ENCODE results near the gene PLB1.

The PLB1 gene, protein sequence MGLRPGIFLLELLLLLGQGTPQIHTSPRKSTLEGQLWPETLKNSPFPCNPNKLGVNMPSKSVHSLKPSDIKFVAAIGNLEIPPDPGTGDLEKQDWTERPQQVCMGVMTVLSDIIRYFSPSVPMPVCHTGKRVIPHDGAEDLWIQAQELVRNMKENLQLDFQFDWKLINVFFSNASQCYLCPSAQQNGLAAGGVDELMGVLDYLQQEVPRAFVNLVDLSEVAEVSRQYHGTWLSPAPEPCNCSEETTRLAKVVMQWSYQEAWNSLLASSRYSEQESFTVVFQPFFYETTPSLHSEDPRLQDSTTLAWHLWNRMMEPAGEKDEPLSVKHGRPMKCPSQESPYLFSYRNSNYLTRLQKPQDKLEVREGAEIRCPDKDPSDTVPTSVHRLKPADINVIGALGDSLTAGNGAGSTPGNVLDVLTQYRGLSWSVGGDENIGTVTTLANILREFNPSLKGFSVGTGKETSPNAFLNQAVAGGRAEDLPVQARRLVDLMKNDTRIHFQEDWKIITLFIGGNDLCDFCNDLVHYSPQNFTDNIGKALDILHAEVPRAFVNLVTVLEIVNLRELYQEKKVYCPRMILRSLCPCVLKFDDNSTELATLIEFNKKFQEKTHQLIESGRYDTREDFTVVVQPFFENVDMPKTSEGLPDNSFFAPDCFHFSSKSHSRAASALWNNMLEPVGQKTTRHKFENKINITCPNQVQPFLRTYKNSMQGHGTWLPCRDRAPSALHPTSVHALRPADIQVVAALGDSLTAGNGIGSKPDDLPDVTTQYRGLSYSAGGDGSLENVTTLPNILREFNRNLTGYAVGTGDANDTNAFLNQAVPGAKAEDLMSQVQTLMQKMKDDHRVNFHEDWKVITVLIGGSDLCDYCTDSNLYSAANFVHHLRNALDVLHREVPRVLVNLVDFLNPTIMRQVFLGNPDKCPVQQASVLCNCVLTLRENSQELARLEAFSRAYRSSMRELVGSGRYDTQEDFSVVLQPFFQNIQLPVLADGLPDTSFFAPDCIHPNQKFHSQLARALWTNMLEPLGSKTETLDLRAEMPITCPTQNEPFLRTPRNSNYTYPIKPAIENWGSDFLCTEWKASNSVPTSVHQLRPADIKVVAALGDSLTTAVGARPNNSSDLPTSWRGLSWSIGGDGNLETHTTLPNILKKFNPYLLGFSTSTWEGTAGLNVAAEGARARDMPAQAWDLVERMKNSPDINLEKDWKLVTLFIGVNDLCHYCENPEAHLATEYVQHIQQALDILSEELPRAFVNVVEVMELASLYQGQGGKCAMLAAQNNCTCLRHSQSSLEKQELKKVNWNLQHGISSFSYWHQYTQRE (N-terminal part only)

GRCh38 chr2:28495551-28496250 is at the start of gene PLB1:
Gene PLB1, plus strand, starts transcription at chr2:28496060. Its CDS starts 55 bp downstream, at chr2:28496115.
- no peak for DNase-seq

- DNase-seq: no peak
Observed at GRCh38 chr2:28446531-28446930, 49.3 kb upstream of the PLB1 start.

GRCh38 chr2:28447086-28447485 is 48.8 kb upstream of the PLB1 start:
- DNase-seq: no peak

GRCh38 chr2:28447943-28448792 is 47.7 kb upstream of the PLB1 start:
- no peak for DNase-seq

DNA sequence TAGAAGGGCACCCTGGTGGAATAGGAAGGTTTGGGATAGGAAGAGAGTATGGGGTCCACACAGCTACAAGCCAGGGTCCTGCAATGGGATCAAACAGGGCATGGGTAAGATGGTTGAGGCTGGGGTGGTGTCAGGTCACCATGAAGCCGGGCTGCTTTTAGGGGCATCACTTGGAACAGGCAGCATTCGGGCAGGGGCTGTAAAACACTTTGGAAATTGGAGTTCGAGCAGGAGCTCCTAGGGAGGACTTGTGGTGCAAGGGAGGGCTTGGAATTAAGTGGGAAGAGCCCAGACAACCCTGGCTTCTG is 47.1 kb upstream of the PLB1 start:
- DNase-seq: no peak

DNA sequence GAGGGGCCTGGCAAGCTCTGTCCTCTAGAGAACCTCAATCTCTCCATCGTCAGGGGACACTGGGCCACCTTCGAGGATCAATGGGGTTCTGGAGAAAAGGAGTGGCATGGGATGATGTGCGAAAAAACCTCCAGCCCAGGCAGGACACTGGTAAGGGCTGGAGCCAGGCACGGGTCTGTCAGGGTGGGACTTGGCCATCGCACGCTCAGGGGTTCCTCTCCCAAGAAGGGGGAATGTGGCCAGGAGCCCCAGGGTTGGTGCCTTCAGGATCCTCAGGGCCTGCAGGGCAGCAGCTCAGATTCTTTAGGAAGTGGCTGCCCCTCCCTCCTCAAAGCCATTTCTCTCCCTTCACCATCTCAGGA is 46.8 kb upstream of the PLB1 start:
- DNase-seq: no peak

GRCh38 chr2:28449488-28450395 is 46.1 kb upstream of the PLB1 start:
- peak; percentile 88 for DNase-seq

DNA sequence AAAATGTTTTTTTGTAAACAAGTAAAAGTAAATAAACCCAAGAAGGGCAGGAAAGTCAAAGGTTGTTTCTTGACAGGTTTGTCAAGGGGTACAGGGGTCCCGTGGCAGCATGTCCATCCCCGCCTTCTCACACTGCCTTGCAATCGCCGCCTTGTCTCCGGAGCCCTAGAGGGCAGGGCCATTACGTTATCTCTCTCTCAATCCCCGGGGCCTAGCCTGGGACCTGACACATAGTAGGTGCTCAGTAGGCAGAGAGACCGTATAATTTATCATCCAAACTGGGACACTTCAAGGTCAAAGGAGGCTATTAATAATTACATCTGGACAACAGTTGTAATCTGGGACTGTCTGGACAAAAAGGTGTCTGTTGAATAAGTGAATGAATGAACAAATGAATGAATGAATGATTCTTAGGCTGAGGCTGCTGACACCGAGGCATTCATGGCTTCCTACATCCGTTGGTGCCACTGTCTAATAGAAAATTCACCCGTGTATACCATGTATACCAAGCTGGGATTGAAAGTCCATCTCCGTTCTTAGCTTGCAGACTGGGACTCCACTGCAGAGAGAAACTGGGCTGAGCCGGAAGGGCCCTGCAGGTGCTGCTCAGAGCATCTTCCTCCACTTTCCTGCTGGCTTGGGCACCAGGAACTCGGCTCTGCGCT is 44.8 kb upstream of the PLB1 start:
- DNase-seq: no peak

GRCh38 chr2:28451793-28452533 is 43.9 kb upstream of the PLB1 start:
- DNase-seq: no peak

- peak; percentile 81 for DNase-seq
Observed at GRCh38 chr2:28452534-28453081, 43.3 kb upstream of the PLB1 start.

DNA sequence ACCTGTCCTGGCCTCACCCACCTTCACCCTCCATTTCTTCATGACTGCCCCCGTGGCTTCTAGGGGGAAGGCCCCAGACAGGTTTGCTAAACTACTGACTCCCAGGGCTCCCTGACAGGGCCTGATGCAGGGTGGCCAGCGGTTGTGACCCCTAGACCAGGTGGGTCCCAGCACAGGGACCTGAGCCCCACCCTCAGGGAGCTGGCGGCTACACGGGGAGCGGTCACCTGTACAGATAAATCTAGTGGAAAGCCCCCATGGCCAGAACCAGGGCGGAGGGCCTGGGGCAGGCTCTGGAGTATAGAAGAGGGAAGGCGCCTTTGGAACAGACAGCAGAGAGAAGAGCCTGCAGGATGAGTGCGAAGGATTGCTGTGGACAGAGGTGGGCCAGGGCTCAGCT is 42.5 kb upstream of the PLB1 start:
- no peak for DNase-seq

- DNase-seq: no peak
Observed at GRCh38 chr2:28454016-28454930, 41.6 kb upstream of the PLB1 start.

GRCh38 chr2:28457237-28457636 is 38.6 kb upstream of the PLB1 start:
- no peak for DNase-seq

GRCh38 chr2:28461056-28461455 is 34.8 kb upstream of the PLB1 start:
- no peak for DNase-seq

- no peak for DNase-seq
Observed at GRCh38 chr2:28462122-28462521, 33.7 kb upstream of the PLB1 start.

GRCh38 chr2:28463211-28463816 is 32.5 kb upstream of the PLB1 start:
- no peak for DNase-seq

GRCh38 chr2:28463893-28464292 is 32.0 kb upstream of the PLB1 start:
- no peak for DNase-seq
